Pancreas (tissue), 10 donors: ENCODE data around the gene LZTS3. TPM values are rescaled to one million over a fixed set of nuclear protein-coding genes. Genes with fewer than 3 reads are reported as not detected.

Source experiments
- ATAC-seq, 4 donors: fragments of 200-7000 bp; cut with Tn5 transposase; one replicate each; pipeline versions ENCODE4 v1.8.0 to v1.9.1; 2020; ENCODE audit warnings: mild to moderate bottlenecking in 4 of 4, moderate library complexity in 4 of 4
- DNase-seq, 6 donors: peaks; one replicate each; pipeline ENCODE4 v3.0.0-alpha.2; 2020
- FAIRE-seq: peaks from 2 replicates; lab custom pipeline; 2012; peaks lifted over from hg19 to GRCh38; lab: Jason Lieb, UNC
- H3K27ac ChIP-seq, 4 donors: fragments of 200-600 bp; sonication (generic); 1 replicate in 3 of 4; 2 replicates in 1 of 4; pipeline versions ENCODE4 v1.5.0 to v1.8.0; 2020
- H3K27me3 ChIP-seq, 4 donors: fragments of 200-600 bp; one replicate each; pipeline ENCODE4 v1.8.0; 2021
- H3K36me3 ChIP-seq, 3 donors: fragments of 200-600 bp; sonication (generic) in 1 of 3; one replicate each; pipeline versions ENCODE4 v1.5.0 to v1.8.0; 2020 to 2021
- H3K4me1 ChIP-seq, 3 donors: fragments of 200-600 bp; one replicate each; pipeline ENCODE4 v1.8.0; 2021
- H3K4me3 ChIP-seq, 4 donors: fragments of 200-600 bp; sonication (generic) in 2 of 4; one replicate each; pipeline versions ENCODE4 v1.5.0 to v1.8.0; 2020 to 2021
- H3K9me3 ChIP-seq, 4 donors: fragments of 200-600 bp; one replicate each; pipeline ENCODE4 v1.8.0; 2021
- WGBS, 2 donors: extraction: QIAGEN DNeasy Blood & Tissue Kit; methylation state at CpG; one replicate each; pipeline ENCODE4 v1.1.7; 2013; 5-methylcytosine and 5-hydroxymethylcytosine counted together
- intact Hi-C, 3 donors: fragments of 100-400 bp; cut with DNase I; formaldehyde crosslinking; loops; one replicate each; pipeline versions ENCODE4 v1.11.1 to v1.14.2; 2022
- polyA plus RNA-seq, 2 donors: library from polyadenylated mRNA; stranded (reverse); fragments of 200-250 nt; gene quantifications; one replicate each; pipeline ENCODE4 v1.2.3, GENCODE V29; 2013
- total RNA-seq, 6 donors: library from RNA; stranded (reverse); fragmentation: NEBNext Ultra II Directional in 4 of 6; extraction: Animal tissue kit (Norgen Biotek cat#: 25700) in 4 of 6; gene quantifications; one replicate each; pipeline versions ENCODE4 v1.2.1 to v1.2.4, GENCODE V29; 2021 to 2023
- TF ChIP-seq, protein P1 (sequence below), 4 donors: fragments of 200-600 bp; sonication (generic) in 3 of 4; IDR thresholded peaks; one replicate each; pipeline versions ENCODE4 v1.5.0 to v1.8.0; 2021; ENCODE audit warnings: antibody characterized with exemption in 4 of 4
- donor health status: healthy with polysubstance abuse.
- donor health status: DM: no; HTN: no; CAD: no; lungs with moderate emphysema.
- donor health status: DM: no; HTN: no; CAD: no.
- donor health status: control.
- donor health status: control.
- donor health status: Bipolar disorder and iron deficiency.
- donor health status: DM: yes; HTN: yes; CAD: no.
- donor health status: DM: no; HTN: no; CAD: no.
- donor health status: DM: no; HTN: no; CAD: no.
- donor health status: DM: yes; HTN: yes; CAD: no.

LZTS3 gene
- total and polyA plus RNA-seq, 8 donors: 17.5 to 30.5 (median 18.7) TPM

DNA sequence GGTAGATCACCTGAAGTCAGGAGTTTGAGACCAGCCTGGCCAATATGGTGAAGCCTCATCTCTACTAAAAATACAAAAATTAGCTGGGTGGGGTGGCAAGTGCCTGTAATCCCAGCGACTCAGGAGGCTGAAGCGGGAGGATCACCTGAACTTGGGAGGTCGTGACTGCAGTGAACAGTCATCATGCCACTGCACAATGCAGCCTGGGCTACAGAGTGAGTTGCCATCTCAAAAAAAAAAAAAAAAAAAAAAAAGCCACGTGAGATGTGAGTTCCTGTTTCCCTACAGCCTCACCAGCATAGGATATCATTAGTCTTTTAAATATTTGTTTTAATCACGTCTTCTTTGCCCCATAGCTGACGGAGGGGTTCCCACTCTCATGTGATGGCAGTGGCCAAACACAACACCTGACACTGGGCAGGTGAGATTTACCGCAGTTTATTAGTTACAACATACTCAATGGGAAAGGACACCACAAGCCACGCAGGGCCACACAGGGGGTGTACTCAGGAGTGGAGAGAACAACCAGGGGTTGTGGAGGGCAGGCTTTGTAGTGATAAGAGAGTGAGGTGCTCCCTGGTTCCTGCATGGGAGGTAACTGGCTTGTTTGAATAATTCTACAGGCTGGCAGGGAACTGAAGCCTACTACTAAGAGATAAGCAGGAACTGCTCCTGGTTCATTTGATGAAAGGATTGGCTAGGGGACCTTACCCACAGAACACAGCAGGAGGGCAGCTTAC is 4.6 kb upstream of the LZTS3 start:
- no peaks in the 10 kb centered on the region for H3K9me3 ChIP-seq
- DNase-seq (peak in 1 of 6 donors; percentile 35), FAIRE-seq (no peak), ATAC-seq (peak in 2 of 4 donors; percentile 5 to 7)
- TF ChIP-seq, protein P1, sequence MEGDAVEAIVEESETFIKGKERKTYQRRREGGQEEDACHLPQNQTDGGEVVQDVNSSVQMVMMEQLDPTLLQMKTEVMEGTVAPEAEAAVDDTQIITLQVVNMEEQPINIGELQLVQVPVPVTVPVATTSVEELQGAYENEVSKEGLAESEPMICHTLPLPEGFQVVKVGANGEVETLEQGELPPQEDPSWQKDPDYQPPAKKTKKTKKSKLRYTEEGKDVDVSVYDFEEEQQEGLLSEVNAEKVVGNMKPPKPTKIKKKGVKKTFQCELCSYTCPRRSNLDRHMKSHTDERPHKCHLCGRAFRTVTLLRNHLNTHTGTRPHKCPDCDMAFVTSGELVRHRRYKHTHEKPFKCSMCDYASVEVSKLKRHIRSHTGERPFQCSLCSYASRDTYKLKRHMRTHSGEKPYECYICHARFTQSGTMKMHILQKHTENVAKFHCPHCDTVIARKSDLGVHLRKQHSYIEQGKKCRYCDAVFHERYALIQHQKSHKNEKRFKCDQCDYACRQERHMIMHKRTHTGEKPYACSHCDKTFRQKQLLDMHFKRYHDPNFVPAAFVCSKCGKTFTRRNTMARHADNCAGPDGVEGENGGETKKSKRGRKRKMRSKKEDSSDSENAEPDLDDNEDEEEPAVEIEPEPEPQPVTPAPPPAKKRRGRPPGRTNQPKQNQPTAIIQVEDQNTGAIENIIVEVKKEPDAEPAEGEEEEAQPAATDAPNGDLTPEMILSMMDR (IDR thresholded peaks at IDR 0.05): no peak
- no peaks in the 10 kb centered on the region for H3K36me3 ChIP-seq
- peaks cover 0 to 25% (median 13%) of the 10 kb centered on the region in 3 donors for H3K4me1 ChIP-seq
- intact Hi-C loops: loop anchor here in 1 of 3 donors (10.0 kb wide), 1 partner anchor 63 kb away; no protein-coding TSS in a partner anchor
- H3K27me3 ChIP-seq: no peaks in the 10 kb centered on the region
- no peak overlapping the region for H3K4me3 ChIP-seq
- 35 to 44% methylated on average over 8 of the region's 8 CpGs for WGBS, 2 donors
- H3K27ac ChIP-seq: peak overlapping the region in 3 of 4 donors; percentile 48 to 52 (median 50)

DNA sequence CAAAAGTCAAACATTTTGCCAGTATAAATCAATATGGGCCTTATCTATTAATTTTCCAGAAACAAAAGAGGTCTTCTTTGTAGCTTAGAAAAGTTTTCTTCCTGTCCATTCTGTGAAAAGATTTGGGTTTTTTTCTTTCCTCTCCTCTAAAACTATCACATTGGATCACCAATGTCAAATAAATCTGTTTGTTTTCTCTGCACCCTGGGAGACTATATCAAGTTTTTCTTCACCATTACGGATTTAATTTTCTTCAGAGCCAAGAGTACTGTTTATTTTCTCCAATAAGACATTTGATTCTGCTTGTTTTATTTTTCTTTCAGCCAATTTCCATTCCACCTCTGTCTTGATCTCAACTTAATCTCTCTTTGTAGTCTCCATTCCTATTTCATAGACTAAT is 1.9 kb upstream of the LZTS3 start:
- intact Hi-C loops: loop anchor here in 1 of 3 donors (10.0 kb wide), 1 partner anchor 60 kb away; no protein-coding TSS in a partner anchor
- Histone ChIP-seq H3K27ac (peak overlapping the region in 3 of 4 donors; percentile 77 to 88 (median 87)), H3K4me3 (peak overlapping the region in 1 of 4 donors; percentile 70), H3K9me3 (no peaks in the 10 kb centered on the region), H3K4me1 (peaks cover 5 to 20% (median 18%) of the 10 kb centered on the region in 3 donors), H3K27me3 (no peaks in the 10 kb centered on the region), H3K36me3 (no peaks in the 10 kb centered on the region)
- WGBS, 2 donors: 8 to 19% methylated on average over 1 of the region's 1 CpG
- DNase-seq (no peak), ATAC-seq (no peak), FAIRE-seq (no peak)
- TF ChIP-seq, protein P1 (IDR thresholded peaks at IDR 0.05): no peak

DNA sequence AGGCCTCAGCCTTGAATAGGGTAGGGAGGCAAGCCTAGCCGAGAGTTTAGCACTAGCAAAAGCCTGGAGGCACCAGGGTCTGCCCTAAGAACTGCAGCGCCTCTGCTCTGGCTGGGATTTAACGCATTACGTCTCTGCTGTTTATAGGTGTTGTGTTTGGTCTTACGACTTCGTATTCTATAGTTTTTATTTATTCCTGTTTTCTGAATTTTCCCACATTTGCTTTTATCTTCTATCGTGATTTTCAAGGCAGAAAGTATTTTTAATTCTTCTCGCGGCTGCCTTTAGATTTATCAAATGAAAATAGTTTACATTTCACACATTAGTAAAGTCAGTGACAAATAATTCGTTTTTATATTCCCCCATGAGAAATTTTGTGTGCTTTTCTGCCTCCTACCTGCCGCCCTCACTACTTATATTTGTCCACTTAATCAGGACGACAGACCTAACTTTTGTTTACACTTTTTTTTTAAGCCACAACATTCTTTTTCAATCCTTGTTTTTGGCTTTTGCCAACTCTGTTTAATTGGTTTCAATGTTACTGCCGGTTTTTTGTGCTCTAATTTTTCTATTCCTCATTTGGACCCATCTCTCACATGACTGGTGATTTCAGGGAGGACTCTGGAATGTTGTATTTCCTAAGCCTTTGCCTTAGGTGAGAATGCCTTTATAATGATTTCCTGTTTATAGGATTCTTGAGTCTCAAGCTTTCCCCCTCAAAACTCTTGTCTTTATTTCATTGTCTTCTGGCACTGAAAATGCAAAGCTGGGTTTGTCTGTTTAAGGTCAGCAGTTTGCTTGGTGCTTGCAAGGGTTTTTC is 1.3 kb upstream of the LZTS3 start:
- ATAC-seq (no peak), DNase-seq (peak in 1 of 6 donors; percentile 57), FAIRE-seq (no peak)
- peaks cover 5 to 20% (median 18%) of the 10 kb centered on the region in 3 donors for H3K4me1 ChIP-seq
- TF ChIP-seq, protein P1 (IDR thresholded peaks at IDR 0.05): no peak
- intact Hi-C loops: loop anchor here in 1 of 3 donors (10.0 kb wide), 1 partner anchor 60 kb away; no protein-coding TSS in a partner anchor
- H3K27me3 ChIP-seq: no peaks in the 10 kb centered on the region
- H3K4me3 ChIP-seq: peak overlapping the region; percentile 70 to 83 (median 74)
- H3K27ac ChIP-seq: peak overlapping the region; percentile 77 to 88 (median 85)
- WGBS, 2 donors: 2 to 3% methylated on average over 13 of the region's 13 CpGs
- no peaks in the 10 kb centered on the region for H3K36me3 ChIP-seq
- H3K9me3 ChIP-seq: no peaks in the 10 kb centered on the region

DNA sequence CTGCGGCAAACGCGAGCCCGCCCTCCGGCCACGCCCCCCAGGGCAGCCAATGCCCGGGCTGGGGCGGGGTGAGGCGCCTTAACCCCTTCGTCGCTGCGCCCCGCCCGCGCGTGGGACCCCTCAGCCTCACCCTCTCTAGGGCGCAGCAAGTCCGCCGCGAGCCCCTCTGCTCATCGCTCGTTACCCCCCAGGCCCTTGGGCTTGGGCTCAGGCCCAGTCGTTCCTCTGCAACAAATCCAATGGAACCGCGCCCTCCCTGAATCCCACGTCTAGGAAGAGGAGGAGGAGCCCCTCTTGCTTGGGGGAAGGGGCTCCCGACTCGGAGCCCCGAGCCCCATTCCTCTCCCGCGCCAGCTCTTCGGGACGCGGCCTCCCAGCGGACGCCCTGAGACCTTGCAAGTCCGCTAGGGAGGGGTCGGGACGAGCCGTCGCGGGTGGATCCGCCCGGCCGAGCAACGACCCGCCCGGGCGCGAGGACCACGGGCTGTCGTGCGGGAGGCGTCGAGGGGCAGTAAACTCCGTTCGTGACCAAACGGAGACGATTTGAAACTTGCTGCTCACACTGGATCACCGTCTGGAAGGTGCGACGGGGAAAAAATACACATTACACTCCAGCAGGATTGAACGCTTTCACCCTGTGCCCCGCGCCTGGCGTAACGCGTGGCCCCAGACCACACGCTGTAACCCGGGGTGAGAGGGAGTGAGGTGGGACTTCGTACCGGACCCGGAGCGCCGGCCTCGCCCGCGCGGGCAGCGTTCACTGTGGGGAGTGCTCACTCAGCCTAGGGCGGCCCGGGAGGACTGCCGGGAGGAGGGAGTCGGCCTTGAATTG is 477 bp upstream of the LZTS3 start:
- ATAC-seq (peak; percentile 88 to 94 (median 92)), DNase-seq (peak; percentile 88 to 98 (median 93)), FAIRE-seq (no peak)
- Histone ChIP-seq H3K27ac (peak overlapping the region; percentile 77 to 88 (median 85)), H3K36me3 (no peaks in the 10 kb centered on the region), H3K4me3 (peak overlapping the region; percentile 70 to 83 (median 74)), H3K9me3 (no peaks in the 10 kb centered on the region), H3K27me3 (no peaks in the 10 kb centered on the region), H3K4me1 (peaks cover 5 to 20% (median 18%) of the 10 kb centered on the region in 3 donors)
- TF ChIP-seq, protein P1 (IDR thresholded peaks at IDR 0.05): no peak
- intact Hi-C loops: loop anchor here in 1 of 3 donors (10.0 kb wide), 1 partner anchor 59 kb away; no protein-coding TSS in a partner anchor
- WGBS, 2 donors: 1% methylated on average over 80 to 84 of the region's 84 CpGs
